ENCODE measurements around the gene L3MBTL3.

Gene L3MBTL3

DNA sequence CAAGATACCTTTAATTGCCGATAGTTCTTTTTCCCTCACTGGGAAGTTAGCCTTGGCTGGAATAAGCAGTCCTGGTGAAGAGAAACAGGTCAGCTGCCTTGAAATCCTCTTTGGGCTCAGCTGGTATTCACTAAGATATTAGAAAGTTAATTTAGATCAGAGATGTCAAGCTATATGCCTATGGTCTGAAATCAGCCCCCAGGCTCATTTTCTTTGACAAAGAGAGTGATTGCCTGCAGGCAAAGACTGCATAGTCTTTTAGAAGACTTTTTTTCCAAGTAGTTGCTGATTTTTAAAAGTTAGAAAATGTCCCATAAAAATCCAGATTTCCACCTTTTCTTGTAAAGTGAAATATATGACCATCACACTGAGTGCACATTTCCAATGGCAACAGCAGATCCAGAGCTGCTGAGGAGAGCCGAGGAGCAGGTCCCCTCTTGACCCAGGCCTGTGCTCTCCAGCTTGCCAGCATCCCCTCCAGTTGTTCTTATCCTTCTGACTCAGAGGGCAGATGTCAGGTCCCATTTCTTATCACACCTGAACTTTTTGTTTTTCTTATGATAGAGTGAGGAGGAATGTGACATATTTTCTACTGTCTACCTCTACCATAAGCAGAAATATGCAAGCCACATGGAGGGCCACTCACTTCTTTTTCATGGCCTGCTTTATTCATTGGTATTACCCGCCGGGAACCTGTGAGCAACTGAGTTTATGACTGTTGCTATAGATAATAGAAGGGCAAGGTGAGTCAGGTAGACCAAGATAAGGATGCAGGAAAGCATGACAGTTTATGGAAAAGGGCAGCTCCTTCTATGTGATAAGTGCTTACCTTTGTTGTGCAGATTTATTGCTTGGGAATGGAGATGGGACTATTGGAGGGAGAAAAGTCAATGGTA, 17.6 kb upstream of the L3MBTL3 start:
- TF ChIP-seq TAF1 (IDR thresholded peaks at IDR 0.05; ENCODE audit: low read depth): no peak
- TF ChIP-seq, protein P1, sequence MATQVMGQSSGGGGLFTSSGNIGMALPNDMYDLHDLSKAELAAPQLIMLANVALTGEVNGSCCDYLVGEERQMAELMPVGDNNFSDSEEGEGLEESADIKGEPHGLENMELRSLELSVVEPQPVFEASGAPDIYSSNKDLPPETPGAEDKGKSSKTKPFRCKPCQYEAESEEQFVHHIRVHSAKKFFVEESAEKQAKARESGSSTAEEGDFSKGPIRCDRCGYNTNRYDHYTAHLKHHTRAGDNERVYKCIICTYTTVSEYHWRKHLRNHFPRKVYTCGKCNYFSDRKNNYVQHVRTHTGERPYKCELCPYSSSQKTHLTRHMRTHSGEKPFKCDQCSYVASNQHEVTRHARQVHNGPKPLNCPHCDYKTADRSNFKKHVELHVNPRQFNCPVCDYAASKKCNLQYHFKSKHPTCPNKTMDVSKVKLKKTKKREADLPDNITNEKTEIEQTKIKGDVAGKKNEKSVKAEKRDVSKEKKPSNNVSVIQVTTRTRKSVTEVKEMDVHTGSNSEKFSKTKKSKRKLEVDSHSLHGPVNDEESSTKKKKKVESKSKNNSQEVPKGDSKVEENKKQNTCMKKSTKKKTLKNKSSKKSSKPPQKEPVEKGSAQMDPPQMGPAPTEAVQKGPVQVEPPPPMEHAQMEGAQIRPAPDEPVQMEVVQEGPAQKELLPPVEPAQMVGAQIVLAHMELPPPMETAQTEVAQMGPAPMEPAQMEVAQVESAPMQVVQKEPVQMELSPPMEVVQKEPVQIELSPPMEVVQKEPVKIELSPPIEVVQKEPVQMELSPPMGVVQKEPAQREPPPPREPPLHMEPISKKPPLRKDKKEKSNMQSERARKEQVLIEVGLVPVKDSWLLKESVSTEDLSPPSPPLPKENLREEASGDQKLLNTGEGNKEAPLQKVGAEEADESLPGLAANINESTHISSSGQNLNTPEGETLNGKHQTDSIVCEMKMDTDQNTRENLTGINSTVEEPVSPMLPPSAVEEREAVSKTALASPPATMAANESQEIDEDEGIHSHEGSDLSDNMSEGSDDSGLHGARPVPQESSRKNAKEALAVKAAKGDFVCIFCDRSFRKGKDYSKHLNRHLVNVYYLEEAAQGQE (IDR thresholded peaks at IDR 0.05; ENCODE audit: low read depth): no peak
- TF ChIP-seq CEBPB (IDR thresholded peaks at IDR 0.05): no peak
- TF ChIP-seq EP300 (IDR thresholded peaks at IDR 0.05; ENCODE audit: borderline replicate concordance): no peak
- TF ChIP-seq TEAD4 (IDR thresholded peaks at IDR 0.05): no peak
- no peak for TF ChIP-seq ZBTB7A (IDR thresholded peaks at IDR 0.05; ENCODE audit: low read depth)
- no peak for TF ChIP-seq YY1 (IDR thresholded peaks at IDR 0.05; ENCODE audit: low read depth)
- TF ChIP-seq EGR1 (IDR thresholded peaks at IDR 0.05): no peak
- TF ChIP-seq RAD21 (IDR thresholded peaks at IDR 0.05; ENCODE audit: low read depth): no peak
- TF ChIP-seq, protein P2, sequence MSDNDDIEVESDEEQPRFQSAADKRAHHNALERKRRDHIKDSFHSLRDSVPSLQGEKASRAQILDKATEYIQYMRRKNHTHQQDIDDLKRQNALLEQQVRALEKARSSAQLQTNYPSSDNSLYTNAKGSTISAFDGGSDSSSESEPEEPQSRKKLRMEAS (IDR thresholded peaks at IDR 0.05): no peak
- no peak for TF ChIP-seq NFIC (IDR thresholded peaks at IDR 0.05)
- TF ChIP-seq FOXM1 (IDR thresholded peaks at IDR 0.05; ENCODE audit: borderline replicate concordance, low read depth): no peak

DNA sequence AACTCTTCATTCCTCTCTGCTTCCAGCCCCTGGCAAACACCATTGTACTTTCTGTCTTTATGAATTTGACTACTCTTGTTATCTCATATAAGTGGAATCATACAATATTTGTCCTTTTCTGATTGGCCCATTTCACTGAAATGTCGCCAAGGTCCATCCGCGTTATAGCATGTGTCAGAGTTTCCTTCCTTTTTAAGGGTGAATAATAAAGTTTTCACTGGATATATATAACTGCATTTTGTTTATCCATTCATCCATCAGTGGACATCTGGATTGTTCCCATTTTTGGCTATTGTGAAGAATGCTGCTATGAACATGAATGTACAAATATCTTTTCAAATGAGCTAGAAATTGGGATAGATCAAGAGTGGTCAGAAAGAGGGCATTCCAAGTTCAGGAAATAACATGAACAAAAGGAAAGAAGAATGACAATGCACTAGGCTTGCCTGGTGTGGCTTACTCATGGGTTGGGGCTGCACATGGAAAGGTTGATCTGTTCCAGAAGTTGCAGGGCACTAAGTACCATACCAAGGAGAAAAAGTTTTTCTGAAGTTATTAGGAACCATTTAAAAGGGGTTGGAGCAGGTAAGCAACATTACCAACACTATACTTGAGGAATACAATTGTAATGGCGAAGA, 10.0 kb upstream of the L3MBTL3 start:
- TF ChIP-seq NFIC (IDR thresholded peaks at IDR 0.05): no peak
- no peak for TF ChIP-seq ZBTB7A (IDR thresholded peaks at IDR 0.05; ENCODE audit: low read depth)
- TF ChIP-seq CEBPB (IDR thresholded peaks at IDR 0.05): no peak
- no peak for TF ChIP-seq TAF1 (IDR thresholded peaks at IDR 0.05; ENCODE audit: low read depth)
- TF ChIP-seq, protein P1 (IDR thresholded peaks at IDR 0.05; ENCODE audit: low read depth): no peak
- TF ChIP-seq YY1 (IDR thresholded peaks at IDR 0.05; ENCODE audit: low read depth): no peak
- TF ChIP-seq EP300 (IDR thresholded peaks at IDR 0.05; ENCODE audit: borderline replicate concordance): no peak
- TF ChIP-seq EGR1 (IDR thresholded peaks at IDR 0.05): no peak
- TF ChIP-seq TCF12 (IDR thresholded peaks at IDR 0.05; ENCODE audit: low read depth): no peak
- no peak for TF ChIP-seq TEAD4 (IDR thresholded peaks at IDR 0.05)
- TF ChIP-seq, protein P2 (IDR thresholded peaks at IDR 0.05): no peak
- TF ChIP-seq CREB1 (IDR thresholded peaks at IDR 0.05; ENCODE audit: low read depth): no peak
- TF ChIP-seq USF1 (IDR thresholded peaks at IDR 0.05): no peak
- TF ChIP-seq RAD21 (IDR thresholded peaks at IDR 0.05; ENCODE audit: low read depth): no peak
- TF ChIP-seq FOXM1 (IDR thresholded peaks at IDR 0.05; ENCODE audit: borderline replicate concordance, low read depth): no peak

- TF ChIP-seq TAF1 (IDR thresholded peaks at IDR 0.05; ENCODE audit: low read depth) (no peak), CEBPB (IDR thresholded peaks at IDR 0.05) (no peak), TCF12 (IDR thresholded peaks at IDR 0.05; ENCODE audit: low read depth) (no peak), ZBTB7A (IDR thresholded peaks at IDR 0.05; ENCODE audit: low read depth) (no peak), USF1 (IDR thresholded peaks at IDR 0.05) (no peak), EP300 (IDR thresholded peaks at IDR 0.05; ENCODE audit: borderline replicate concordance) (no peak), RAD21 (IDR thresholded peaks at IDR 0.05; ENCODE audit: low read depth) (no peak), FOXM1 (IDR thresholded peaks at IDR 0.05; ENCODE audit: borderline replicate concordance, low read depth) (no peak)
- TF ChIP-seq, protein P1 (IDR thresholded peaks at IDR 0.05; ENCODE audit: low read depth): no peak
These were observed 9.2 kb upstream of the L3MBTL3 start for GRCh38 chr6:130009146-130009545.
